Measurements from ENCODE around the gene NEK4.
A peak's percentile ranks its signal among the peaks of the same experiment; 100 is the strongest.

Gene NEK4

DNA sequence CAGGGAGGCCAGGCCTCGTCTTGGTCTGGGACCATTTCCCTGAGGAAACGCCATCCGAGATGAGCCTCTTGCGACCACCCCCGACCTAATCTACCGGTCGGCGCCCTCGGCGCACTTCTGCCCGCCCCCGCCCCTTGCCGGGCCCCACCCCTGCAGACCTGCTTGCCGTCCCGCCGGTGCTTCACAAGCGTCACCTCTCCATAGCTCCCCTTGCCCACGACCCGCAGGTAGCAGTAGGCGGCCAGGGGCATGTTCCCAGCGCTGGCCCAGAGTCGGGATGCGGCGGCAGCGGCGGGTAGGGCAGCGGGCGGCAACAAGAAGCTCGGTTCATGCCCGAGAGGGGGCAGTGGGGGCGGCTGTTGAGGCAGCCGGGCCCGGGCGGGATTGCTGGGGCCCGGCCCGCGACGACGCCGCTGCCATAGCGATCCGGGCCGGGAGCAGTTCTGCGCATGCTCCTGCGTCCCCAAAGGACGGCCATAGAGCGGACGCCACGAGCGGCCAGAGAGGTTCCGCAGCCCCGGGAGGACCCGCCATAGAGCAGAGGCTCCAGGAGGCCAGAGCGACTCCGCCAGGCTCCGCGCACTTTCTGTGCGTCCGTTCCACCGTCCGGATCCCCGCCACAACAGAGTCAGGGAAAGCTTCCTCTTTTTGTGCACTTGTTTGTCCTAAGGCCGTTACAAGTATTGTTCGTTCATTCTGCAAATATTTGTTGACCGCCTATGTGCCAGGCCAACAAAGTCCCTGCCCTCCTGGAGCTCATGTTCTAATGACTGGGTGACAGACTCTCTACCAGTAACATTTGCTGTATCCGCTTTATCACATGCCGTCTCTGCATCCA lies at the start of gene NEK4:
Gene NEK4, minus strand, starts transcription at position 445 of the 838 bp plus-strand sequence. Its CDS starts 194 bp downstream, at position 251.
- peak; percentile 98 for DNase-seq (ENCODE audit: low spot score)

GRCh38 chr3:52819936-52820335 lies 49.2 kb upstream of the NEK4 start:
- DNase-seq (ENCODE audit: low spot score) = no peak

- no peak for DNase-seq (ENCODE audit: low spot score)
Measured at GRCh38 chr3:52817860-52818259, 47.1 kb upstream of the NEK4 start.

- DNase-seq (ENCODE audit: low spot score) = no peak
Measured at GRCh38 chr3:52817221-52817620, 46.5 kb upstream of the NEK4 start.

- no peak for DNase-seq (ENCODE audit: low spot score)
Measured at GRCh38 chr3:52816654-52817053, 45.9 kb upstream of the NEK4 start.

- no peak for DNase-seq (ENCODE audit: low spot score)
Measured at GRCh38 chr3:52816199-52816598, 45.5 kb upstream of the NEK4 start.

- no peak for DNase-seq (ENCODE audit: low spot score)
Measured at GRCh38 chr3:52813810-52814209, 43.1 kb upstream of the NEK4 start.

DNA sequence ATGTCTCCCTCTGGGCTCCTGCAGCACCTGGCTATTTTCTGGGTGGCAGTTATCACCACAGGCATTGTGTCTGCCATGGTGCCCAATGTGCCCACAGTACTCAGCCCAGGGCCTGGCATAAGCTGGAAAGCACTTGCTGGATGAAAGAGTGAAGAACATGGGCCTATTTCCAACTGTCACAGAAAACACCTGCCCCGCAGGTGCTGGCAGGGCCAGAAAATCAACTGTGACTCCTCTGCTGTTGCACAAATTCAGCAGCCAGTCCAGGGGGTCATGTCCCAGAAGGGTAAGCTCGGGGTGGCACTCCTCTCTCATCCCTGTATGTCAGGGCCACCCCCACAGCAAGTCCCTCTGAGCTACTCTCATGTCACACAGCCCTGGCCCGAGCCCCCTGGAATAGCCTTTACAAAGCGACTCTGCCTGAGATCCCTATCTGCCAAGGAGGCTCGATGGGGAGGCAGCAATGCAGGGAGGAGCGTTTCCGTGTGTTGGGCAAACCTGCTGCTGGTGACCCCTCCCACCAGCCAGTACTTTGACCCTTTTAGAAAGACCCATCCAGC lies 40.8 kb upstream of the NEK4 start:
- DNase-seq (ENCODE audit: low spot score) = no peak

GRCh38 chr3:52810923-52811322 lies 40.2 kb upstream of the NEK4 start:
- DNase-seq (ENCODE audit: low spot score) = no peak

DNA sequence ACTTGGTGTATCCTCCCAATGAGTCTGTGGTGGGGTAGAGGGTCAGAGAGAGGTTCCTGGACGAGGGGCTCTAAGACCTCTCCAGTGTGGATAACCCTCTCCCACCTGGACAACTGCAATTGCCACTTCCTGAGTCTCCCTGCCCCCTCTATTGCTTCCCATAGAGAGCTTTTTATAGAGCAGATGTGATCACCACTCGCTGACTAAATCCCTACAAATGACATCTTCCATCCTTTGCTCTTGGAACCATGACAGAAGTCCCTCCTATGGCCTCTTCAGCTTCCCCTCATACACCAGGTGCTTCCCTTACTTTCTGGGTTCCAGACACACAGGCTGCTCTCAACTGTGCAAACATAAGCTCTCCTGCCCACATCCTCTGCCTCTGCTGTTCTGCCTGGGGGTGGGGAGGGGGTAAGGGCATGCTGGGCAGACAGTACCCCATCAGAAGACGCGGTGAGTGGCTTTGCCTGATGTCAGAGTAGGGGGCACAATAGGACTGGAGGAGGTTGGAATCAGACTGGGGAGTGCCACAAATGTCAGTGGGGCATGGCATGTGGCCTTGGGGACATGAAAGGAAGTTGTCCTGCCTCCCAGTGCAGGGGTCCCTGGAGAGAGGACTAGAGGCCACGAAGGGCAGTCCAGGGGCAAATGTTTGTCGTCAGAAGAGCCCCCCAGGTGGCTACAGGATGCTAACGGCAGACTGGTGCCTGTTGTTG lies 39.1 kb upstream of the NEK4 start:
- no peak for DNase-seq (ENCODE audit: low spot score)

DNA sequence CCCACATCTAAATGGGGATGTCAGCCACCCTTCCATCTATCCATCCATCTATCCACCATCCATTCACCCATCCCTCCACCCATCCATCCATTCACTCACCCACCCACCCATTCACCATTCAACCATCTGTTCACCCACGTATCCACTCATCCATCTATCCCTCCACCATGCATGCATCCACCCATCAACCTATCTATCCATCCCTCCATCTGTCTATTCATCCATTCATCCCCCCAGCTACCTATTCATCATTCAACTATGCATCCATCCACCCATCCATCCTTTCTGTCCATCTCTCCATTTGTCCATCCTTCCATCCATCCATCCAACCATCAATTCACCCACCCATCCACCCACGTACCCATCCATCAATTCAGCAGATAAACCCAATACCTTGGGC lies 38.4 kb upstream of the NEK4 start:
- no peak for DNase-seq (ENCODE audit: low spot score)

DNA sequence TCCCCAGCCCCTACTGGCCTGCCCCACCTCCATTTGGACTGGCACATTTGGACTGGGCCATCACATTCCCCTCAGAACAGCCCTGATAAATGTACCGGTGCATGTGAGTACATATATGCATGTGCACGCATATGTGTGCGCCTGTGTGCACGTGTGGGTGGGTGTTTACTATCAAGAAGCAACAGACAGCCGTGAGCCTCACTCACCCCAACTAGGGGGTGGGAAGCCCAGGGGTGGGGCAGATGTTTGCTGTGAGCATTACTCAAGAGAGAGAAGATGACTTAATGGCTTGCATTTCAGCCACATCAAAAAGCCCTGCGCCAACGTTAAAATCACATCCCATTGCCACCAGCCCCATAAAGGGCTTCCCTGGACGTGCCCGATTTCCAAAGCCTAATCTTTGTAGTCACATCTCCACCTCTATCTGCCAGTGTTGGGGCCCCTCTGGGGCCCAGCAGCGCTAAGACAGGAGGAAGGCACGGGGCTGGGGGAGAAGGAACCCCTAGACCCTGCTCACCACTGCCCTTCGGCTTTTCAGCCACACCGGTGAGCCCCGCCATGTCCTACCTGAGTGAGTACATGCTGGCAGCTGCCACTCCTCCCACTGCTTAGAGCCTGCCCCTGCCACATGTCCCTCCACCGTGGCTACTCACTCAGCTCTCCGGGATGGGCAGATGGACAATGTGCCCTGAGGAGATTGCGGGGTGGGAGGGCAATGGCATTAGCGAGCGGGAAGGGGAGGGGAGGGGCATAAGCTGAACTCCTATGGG lies 34.7 kb upstream of the NEK4 start:
- no peak for DNase-seq (ENCODE audit: low spot score)

GRCh38 chr3:52801839-52802238 lies 31.1 kb upstream of the NEK4 start:
- DNase-seq (ENCODE audit: low spot score) = no peak

GRCh38 chr3:52800079-52800478 lies 29.3 kb upstream of the NEK4 start:
- no peak for DNase-seq (ENCODE audit: low spot score)

DNA sequence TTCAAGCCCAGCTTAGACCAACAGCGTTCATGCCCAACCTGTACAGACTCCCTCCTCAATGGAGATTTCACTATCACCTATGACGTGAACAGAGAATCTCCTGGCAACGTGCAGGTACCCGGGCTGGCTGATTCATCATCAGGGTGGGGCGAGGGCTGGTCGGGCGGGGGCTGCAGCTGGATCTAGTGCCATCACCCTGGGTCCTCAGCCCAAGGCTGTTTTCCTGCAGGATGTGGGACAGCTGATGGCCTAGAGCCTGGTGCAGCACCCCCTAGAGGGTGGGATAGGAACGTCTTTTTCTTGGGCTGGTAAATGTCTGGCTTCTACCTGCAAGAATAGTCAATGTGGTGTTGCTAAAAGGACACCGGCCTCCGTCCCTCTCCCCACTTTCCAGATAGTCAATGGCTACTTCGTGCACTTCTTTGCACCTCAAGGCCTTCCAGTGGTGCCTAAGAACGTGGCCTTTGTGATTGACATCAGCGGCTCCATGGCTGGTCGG lies 28.3 kb upstream of the NEK4 start:
- peak; percentile 59 for DNase-seq (ENCODE audit: low spot score)

GRCh38 chr3:52798376-52798977 lies 27.7 kb upstream of the NEK4 start:
- no peak for DNase-seq (ENCODE audit: low spot score)

DNA sequence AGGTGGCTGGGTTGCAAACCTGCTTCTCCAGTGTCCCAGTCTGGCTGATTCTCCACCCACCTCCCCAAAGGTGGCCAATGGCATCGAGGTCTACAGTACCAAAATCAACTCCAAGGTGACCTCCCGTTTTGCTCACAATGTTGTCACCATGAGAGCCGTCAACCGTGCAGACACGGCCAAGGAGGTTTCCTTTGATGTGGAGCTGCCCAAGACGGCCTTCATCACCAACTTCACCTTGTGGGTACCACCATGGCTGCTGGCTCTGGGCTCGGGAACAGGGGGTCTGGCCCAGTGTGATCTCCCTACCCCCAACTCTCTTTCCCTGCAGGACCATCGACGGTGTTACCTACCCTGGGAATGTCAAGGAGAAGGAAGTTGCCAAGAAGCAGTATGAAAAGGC lies 25.7 kb upstream of the NEK4 start:
- no peak for DNase-seq (ENCODE audit: low spot score)

DNA sequence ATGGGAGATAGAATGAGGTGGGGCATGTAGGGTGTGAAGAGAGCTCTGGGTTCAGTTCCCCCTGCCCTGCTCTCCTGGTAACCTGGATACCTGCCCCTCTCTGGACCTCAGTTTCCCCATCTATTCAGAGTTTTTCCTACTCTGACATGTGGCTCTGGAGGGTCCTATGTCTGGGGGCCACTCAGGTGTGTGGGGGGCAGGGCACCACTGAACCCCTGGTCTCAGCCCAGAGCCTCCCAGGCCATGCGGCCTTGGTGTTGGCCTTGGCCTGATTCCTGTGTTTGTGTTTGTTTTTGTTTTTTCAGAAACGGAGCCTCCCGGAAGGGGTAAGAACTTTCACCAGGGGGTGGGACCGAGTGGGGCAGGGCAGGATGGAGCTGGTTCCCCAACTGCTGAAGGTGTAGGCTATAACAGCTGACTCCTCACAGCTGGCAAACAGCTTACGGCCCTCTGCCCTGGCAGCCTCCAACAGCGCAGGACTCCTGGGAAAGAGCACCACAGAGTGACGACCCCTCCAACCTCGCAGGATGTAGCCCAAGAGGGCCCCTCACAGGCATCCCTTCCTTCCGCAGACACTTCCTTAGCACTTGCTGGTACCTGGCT lies 24.7 kb upstream of the NEK4 start:
- DNase-seq (ENCODE audit: low spot score) = no peak

DNA sequence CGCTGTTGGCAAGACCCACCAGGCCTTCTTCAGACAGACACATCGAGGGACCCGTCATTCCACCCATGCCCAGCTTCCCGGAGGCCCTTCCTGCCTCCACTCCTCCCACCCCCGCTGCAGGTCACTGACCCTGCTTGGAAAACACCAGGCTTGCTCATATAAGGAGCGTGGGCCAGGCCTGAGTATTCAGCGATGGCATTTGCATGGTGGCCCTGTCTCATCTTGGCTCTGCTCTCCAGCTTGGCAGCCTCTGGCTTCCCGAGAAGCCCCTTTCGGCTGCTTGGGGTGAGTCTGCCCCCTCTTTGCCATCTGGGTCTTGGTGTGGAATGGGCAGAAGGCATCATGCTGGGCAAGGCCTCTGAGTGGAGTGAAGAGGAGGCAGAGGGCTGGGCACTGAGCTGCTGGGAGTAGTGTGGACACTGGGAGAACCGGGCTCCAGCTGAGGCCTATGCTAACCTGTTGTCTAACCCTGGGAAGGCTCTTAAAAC lies 23.9 kb upstream of the NEK4 start, which contains the start of gene ITIH3:
Gene ITIH3, plus strand, starts transcription at position 185 of the 488 bp plus-strand sequence. Its CDS starts 8 bp downstream, at position 193.
- no peak for DNase-seq (ENCODE audit: low spot score)

DNA sequence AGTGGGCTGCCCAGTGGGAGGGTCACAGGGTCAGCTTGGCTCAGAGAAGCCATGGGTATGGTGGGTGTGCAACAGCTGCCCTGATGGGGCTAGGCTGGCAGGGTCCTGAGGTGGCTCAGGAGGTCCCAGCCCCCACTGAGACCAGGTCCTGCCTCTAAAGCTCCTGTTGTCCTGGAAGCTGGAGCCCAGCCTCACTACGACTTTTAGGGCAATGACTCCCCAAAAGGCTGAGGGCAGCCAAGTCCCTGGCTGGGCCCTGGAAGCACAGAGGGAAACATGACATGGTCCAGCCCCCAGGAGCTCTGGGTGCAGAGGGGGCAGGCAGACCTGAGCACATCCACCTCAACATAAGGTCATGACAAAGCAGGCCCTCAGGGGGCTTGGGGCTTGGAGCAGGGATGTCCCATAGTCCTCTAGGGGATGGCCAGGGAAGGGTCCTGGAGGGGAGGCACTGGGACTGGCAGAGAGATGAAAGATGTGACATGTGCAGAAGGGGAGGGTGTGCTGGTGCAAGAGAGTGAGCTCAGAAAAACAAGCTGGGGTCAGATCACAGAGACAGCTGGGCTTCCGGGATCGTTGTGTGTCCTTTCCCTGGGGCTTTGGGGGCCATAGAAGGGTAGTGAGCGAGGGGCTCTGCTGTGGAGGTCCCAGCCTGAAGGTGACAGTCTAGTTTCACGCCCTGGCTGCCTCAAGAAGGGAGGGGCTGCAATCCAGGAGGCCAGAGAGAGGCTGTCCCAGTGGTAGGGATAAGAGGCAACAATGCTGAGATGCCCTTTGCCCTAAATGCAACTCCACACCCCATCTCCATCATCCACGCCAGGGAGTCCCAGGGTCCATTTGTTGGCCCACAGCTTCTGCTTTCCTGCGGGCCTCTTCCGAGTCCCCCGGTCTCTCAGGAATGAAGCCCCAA lies 23.2 kb upstream of the NEK4 start:
- DNase-seq (ENCODE audit: low spot score) = no peak

Measured in D341Med (cell line).